HG02938 (cell line): ENCODE measurements around the gene ACADSB.

Source experiments
- ATAC-seq: cut with Tn5 transposase; IDR thresholded peaks from one replicate; pipeline ENCODE4 v1.9.1; 2021; ENCODE audit warnings: mild to moderate bottlenecking, moderate library complexity; ENCODE audit not compliant: unreplicated experiment

Gene ACADSB

GRCh38 chr10:123001370-123001769 lies 7.4 kb upstream of the ACADSB start:
- no peak for ATAC-seq

GRCh38 chr10:123004298-123004697 lies 4.5 kb upstream of the ACADSB start:
- ATAC-seq, result no peak

GRCh38 chr10:123007558-123008354 lies 1.1 kb upstream of the ACADSB start:
- peak; percentile 52 for ATAC-seq

GRCh38 chr10:123009105-123009820 lies 457 bp downstream of the ACADSB start:
- peak; percentile 1 for ATAC-seq

- no peak for ATAC-seq
These were observed 3.2 kb downstream of the ACADSB start for GRCh38 chr10:123011987-123012386.

- no peak for ATAC-seq
These were observed 4.9 kb downstream of the ACADSB start for GRCh38 chr10:123013456-123014419.

- no peak for ATAC-seq
These were observed 6.0 kb downstream of the ACADSB start for GRCh38 chr10:123014772-123015171.

- ATAC-seq, result no peak
These were observed 7.4 kb downstream of the ACADSB start for GRCh38 chr10:123016228-123016627.

GRCh38 chr10:123017421-123018165 lies 8.8 kb downstream of the ACADSB start:
- ATAC-seq, result no peak

- no peak for ATAC-seq
These were observed 9.7 kb downstream of the ACADSB start for GRCh38 chr10:123018531-123018930.

GRCh38 chr10:123019264-123019663 lies 10.5 kb downstream of the ACADSB start:
- ATAC-seq, result no peak

GRCh38 chr10:123019941-123020703 lies 11.3 kb downstream of the ACADSB start:
- no peak for ATAC-seq

GRCh38 chr10:123021517-123021916 lies 12.7 kb downstream of the ACADSB start:
- no peak for ATAC-seq

GRCh38 chr10:123024540-123024939 lies 15.7 kb downstream of the ACADSB start:
- ATAC-seq, result no peak

GRCh38 chr10:123026302-123026701 lies 17.5 kb downstream of the ACADSB start:
- no peak for ATAC-seq

- no peak for ATAC-seq
These were observed 19.1 kb downstream of the ACADSB start for GRCh38 chr10:123027861-123028260.

GRCh38 chr10:123031124-123031523 lies 22.3 kb downstream of the ACADSB start:
- ATAC-seq, result no peak

GRCh38 chr10:123034332-123034731 lies 25.5 kb downstream of the ACADSB start:
- no peak for ATAC-seq

GRCh38 chr10:123035467-123036086 lies 26.8 kb downstream of the ACADSB start:
- ATAC-seq, result no peak
